ENCODE results near the gene CCKAR.
"Not testable (repeated sequence)": the region's sequence is repeated elsewhere in the genome, so short reads cannot be mapped to it uniquely, and the experiment has no call there.

Gene CCKAR

GRCh38 chr4:26509681-26510333 is 19.5 kb upstream of the CCKAR start:
- TF ChIP-seq, protein P1, sequence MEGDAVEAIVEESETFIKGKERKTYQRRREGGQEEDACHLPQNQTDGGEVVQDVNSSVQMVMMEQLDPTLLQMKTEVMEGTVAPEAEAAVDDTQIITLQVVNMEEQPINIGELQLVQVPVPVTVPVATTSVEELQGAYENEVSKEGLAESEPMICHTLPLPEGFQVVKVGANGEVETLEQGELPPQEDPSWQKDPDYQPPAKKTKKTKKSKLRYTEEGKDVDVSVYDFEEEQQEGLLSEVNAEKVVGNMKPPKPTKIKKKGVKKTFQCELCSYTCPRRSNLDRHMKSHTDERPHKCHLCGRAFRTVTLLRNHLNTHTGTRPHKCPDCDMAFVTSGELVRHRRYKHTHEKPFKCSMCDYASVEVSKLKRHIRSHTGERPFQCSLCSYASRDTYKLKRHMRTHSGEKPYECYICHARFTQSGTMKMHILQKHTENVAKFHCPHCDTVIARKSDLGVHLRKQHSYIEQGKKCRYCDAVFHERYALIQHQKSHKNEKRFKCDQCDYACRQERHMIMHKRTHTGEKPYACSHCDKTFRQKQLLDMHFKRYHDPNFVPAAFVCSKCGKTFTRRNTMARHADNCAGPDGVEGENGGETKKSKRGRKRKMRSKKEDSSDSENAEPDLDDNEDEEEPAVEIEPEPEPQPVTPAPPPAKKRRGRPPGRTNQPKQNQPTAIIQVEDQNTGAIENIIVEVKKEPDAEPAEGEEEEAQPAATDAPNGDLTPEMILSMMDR (conservative IDR thresholded peaks at IDR 0.05; ENCODE audit: low read length): no peak
- DNase-seq (ENCODE audit: low read depth): peak; percentile 43
- H3K4me3 ChIP-seq (ENCODE audit: low read length): no peak overlapping the region

DNA sequence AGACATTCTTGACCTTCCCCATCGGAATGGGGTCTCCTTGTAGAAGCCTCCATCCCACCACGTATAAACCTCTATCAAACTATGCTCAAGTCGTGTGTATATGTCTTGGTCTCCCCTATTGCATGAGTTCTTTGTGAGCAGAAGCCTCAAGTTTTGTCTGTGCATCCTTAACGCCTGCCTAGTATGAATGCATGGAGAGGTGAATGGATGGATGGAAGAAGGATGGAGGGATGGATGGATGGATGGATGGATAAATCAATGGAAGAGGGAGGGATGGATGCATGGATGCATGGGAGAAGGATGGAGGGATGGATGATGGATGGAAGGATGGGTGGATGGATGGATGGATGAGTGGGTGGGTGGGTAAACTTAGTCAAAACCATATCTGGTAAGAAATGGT is 17.0 kb upstream of the CCKAR start:
- no peak overlapping the region for H3K4me3 ChIP-seq (ENCODE audit: low read length)
- DNase-seq (ENCODE audit: low read depth): no peak
- TF ChIP-seq, protein P1 (conservative IDR thresholded peaks at IDR 0.05; ENCODE audit: low read length): no peak

- DNase-seq (ENCODE audit: low read depth): no peak
- TF ChIP-seq, protein P1 (conservative IDR thresholded peaks at IDR 0.05; ENCODE audit: low read length): no peak
- H3K4me3 ChIP-seq (ENCODE audit: low read length): no peak overlapping the region
Observed at GRCh38 chr4:26503844-26504243, 13.6 kb upstream of the CCKAR start.

GRCh38 chr4:26503427-26503826 is 13.1 kb upstream of the CCKAR start:
- TF ChIP-seq, protein P1 (conservative IDR thresholded peaks at IDR 0.05; ENCODE audit: low read length): no peak
- no peak for DNase-seq (ENCODE audit: low read depth)
- no peak overlapping the region for H3K4me3 ChIP-seq (ENCODE audit: low read length)

GRCh38 chr4:26500565-26500999 is 10.3 kb upstream of the CCKAR start:
- not testable (repeated sequence) for H3K4me3 ChIP-seq (ENCODE audit: low read length)
- DNase-seq (ENCODE audit: low read depth): peak; percentile 14

- TF ChIP-seq, protein P1 (conservative IDR thresholded peaks at IDR 0.05; ENCODE audit: low read length): peak; percentile 30; the same call in 1 of the 2 replicates
- DNase-seq (ENCODE audit: low read depth): no peak
- H3K4me3 ChIP-seq (ENCODE audit: low read length): no peak overlapping the region
Observed at GRCh38 chr4:26496207-26496783, 6.0 kb upstream of the CCKAR start.

DNA sequence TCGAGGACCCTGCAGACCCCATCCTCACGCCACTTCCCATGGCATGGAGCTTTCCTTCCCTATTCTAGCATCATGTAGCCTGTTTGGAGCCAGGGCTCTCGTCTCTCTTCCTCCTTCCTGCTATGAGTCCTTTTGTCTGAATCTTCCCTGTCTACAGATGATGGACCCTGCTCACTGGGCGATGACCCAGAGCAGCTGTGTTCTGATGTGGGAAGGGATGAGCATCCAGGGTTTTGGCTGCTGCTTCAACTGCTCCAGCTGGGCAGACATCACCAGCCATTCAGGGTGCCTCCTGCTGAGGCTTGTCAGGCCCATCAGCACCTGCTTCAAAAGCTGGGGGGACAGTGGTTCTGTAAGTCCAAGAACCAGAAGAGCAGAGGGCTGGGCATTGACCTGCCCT is 3.2 kb upstream of the CCKAR start:
- TF ChIP-seq, protein P1 (conservative IDR thresholded peaks at IDR 0.05; ENCODE audit: low read length): no peak
- DNase-seq (ENCODE audit: low read depth): no peak
- H3K4me3 ChIP-seq (ENCODE audit: low read length): no peak overlapping the region
